WTC11 (cell line): ENCODE data around the gene EEIG1. TPM values are rescaled to one million over a fixed set of nuclear protein-coding genes. Genes with fewer than 3 reads are reported as not detected.
A peak's percentile ranks its signal among the peaks of the same experiment; 100 is the strongest.

Source experiments
- ATAC-seq: fragments of 200-7000 bp; cut with Tn5 transposase; 2 replicates; pipeline ENCODE4 v1.10.0; 2021; ENCODE audit warnings: mild to moderate bottlenecking, moderate library complexity
- CTCF ChIA-PET: fragments of 300-600 bp; sonication (Branson Sonifier 250); formaldehyde crosslinking; loops from one replicate; lab custom pipeline; 2021; ENCODE audit warnings: antibody characterized with exemption; lab: Charles Lee
- POLR2A ChIA-PET: fragments of 350-600 bp; sonication (Branson Sonifier 250); formaldehyde crosslinking; loops from one replicate; lab custom pipeline; 2021; ENCODE audit warnings: antibody characterized with exemption; lab: Charles Lee
- DNase-seq: peaks from one replicate; pipeline ENCODE4 v3.0.0; 2021; ENCODE audit warnings: low spot score
- H3K27ac Mint-ChIP-seq: 2 replicates; pipeline ENCODE4 v1.8.0; 2021; ENCODE audit warnings: mixed read lengths
- H3K27me3 Mint-ChIP-seq: 2 replicates; pipeline ENCODE4 v1.8.0; 2021; ENCODE audit warnings: low read depth, mild to moderate bottlenecking, moderate library complexity, mixed read lengths
- H3K36me3 Mint-ChIP-seq: 2 replicates; pipeline ENCODE4 v1.8.0; 2021; ENCODE audit warnings: mixed read lengths
- H3K4me1 Mint-ChIP-seq: 2 replicates; pipeline ENCODE4 v1.8.0; 2022; ENCODE audit warnings: mixed read lengths
- H3K4me3 Mint-ChIP-seq: 2 replicates; pipeline ENCODE4 v1.8.0; 2021; ENCODE audit warnings: mild to moderate bottlenecking, moderate library complexity, mixed read lengths
- H3K9me3 Mint-ChIP-seq: 2 replicates; pipeline ENCODE4 v1.8.0; 2021; ENCODE audit warnings: mixed read lengths
- AFF4 ChIP-seq: sonication (generic); formaldehyde crosslinking; IDR thresholded peaks from 2 replicates; pipeline ENCODE4 v1.8.1; 2023; ENCODE audit warnings: mild to moderate bottlenecking, missing genetic modification reagents, borderline replicate concordance
- ELF4 ChIP-seq: sonication (generic); formaldehyde crosslinking; IDR thresholded peaks from 2 replicates; pipeline ENCODE4 v1.8.1; 2022; ENCODE audit warnings: low read depth, mild to moderate bottlenecking, moderate library complexity, missing genetic modification reagents
- EMX1 ChIP-seq: fragments of 250-450 bp; sonication (Bioruptor Pico); IDR thresholded peaks from 2 replicates; pipeline ENCODE4 v1.8.0; 2021; ENCODE audit warnings: mild to moderate bottlenecking
- ERG ChIP-seq: fragments of 250-450 bp; sonication (Bioruptor Pico); IDR thresholded peaks from 2 replicates; pipeline ENCODE4 v1.8.0; 2021; ENCODE audit warnings: mild to moderate bottlenecking
- FOXP4 ChIP-seq: sonication (generic); formaldehyde crosslinking; IDR thresholded peaks from 2 replicates; pipeline ENCODE4 v1.8.0; 2022; ENCODE audit warnings: mild to moderate bottlenecking, missing genetic modification reagents
- GTF2I ChIP-seq: fragments of 250-450 bp; sonication (Bioruptor Pico); conservative IDR thresholded peaks from 2 replicates; pipeline ENCODE4 v1.4.0; 2021; ENCODE audit warnings: mild to moderate bottlenecking
- HMGA2 ChIP-seq: fragments of 250-450 bp; sonication (Bioruptor Pico); IDR thresholded peaks from 2 replicates; pipeline ENCODE4 v1.4.0; 2021; ENCODE audit warnings: mild to moderate bottlenecking, moderate library complexity
- IRF2 ChIP-seq: sonication (generic); formaldehyde crosslinking; IDR thresholded peaks from 2 replicates; pipeline ENCODE4 v1.8.0; 2022; ENCODE audit warnings: low read depth, missing genetic modification reagents, borderline replicate concordance
- KAT7 ChIP-seq: sonication (generic); formaldehyde crosslinking; IDR thresholded peaks from 2 replicates; pipeline ENCODE4 v1.8.1; 2023; ENCODE audit warnings: missing genetic modification reagents, mild to moderate bottlenecking, borderline replicate concordance
- MLX ChIP-seq: sonication (generic); formaldehyde crosslinking; IDR thresholded peaks from 2 replicates; pipeline ENCODE4 v1.8.1; 2023; ENCODE audit warnings: mild to moderate bottlenecking, missing genetic modification reagents, moderate library complexity
- MXD4 ChIP-seq: fragments of 250-450 bp; sonication (Bioruptor Pico); IDR thresholded peaks from 2 replicates; pipeline ENCODE4 v1.8.0; 2021; ENCODE audit warnings: mild to moderate bottlenecking, moderate library complexity, borderline replicate concordance
- NR1H2 ChIP-seq: sonication (generic); formaldehyde crosslinking; IDR thresholded peaks from 2 replicates; pipeline ENCODE4 v1.9.0; 2021; ENCODE audit warnings: mild to moderate bottlenecking, moderate library complexity, missing genetic modification reagents
- PRDM15 ChIP-seq: sonication (generic); formaldehyde crosslinking; IDR thresholded peaks from 2 replicates; pipeline ENCODE4 v1.8.0; 2022; ENCODE audit warnings: missing genetic modification reagents
- PREB ChIP-seq: sonication (generic); formaldehyde crosslinking; IDR thresholded peaks from 2 replicates; pipeline ENCODE4 v1.8.1; 2022; ENCODE audit warnings: mild to moderate bottlenecking, missing genetic modification reagents, moderate library complexity, borderline replicate concordance
- SOX15 ChIP-seq: fragments of 250-450 bp; sonication (Bioruptor Pico); IDR thresholded peaks from 2 replicates; pipeline ENCODE4 v1.9.0; 2021; ENCODE audit warnings: mild to moderate bottlenecking
- STAT6 ChIP-seq: sonication (generic); formaldehyde crosslinking; conservative IDR thresholded peaks from 2 replicates; pipeline ENCODE4 v1.8.1; 2023; ENCODE audit warnings: mild to moderate bottlenecking, low read depth, missing genetic modification reagents, moderate library complexity
- TEAD1 ChIP-seq: sonication (generic); formaldehyde crosslinking; IDR thresholded peaks from 2 replicates; pipeline ENCODE4 v1.8.0; 2022; ENCODE audit warnings: mild to moderate bottlenecking, missing genetic modification reagents
- ZNF423 ChIP-seq: fragments of 250-450 bp; sonication (Bioruptor Pico); IDR thresholded peaks from 2 replicates; pipeline ENCODE4 v2.1.2; 2022; ENCODE audit warnings: mild to moderate bottlenecking, moderate library complexity
- total RNA-seq: library from RNA; stranded (reverse); gene quantifications from 3 replicates; pipeline ENCODE4 v1.2.3, GENCODE V29; 2021

EEIG1 gene
- total RNA-seq, 1 experiment from 2014 or later, result 66.4 TPM

GRCh38 chr9:127959841-127960409 is 20.9 kb downstream of the EEIG1 start:
- H3K27me3 Mint-ChIP-seq, result no peaks in the 10 kb centered on the region
- H3K36me3 Mint-ChIP-seq, result no peaks in the 10 kb centered on the region
- peak overlapping the region; percentile 85 for H3K27ac Mint-ChIP-seq
- ChIA-PET POLR2A (interaction anchor here (1.3 kb wide), 1 partner anchor 18 kb away, joined by 6 read pairs; no protein-coding TSS in a partner anchor), CTCF (interaction anchor here (1.0 to 3.6 kb wide), 7 partner anchors 8 to 157 kb away, joined by 3 to 43 read pairs (median 4); no protein-coding TSS in a partner anchor)
- no peak overlapping the region for H3K4me3 Mint-ChIP-seq
- no peak for ATAC-seq
- no peak for DNase-seq
- TF ChIP-seq ELF4 (CRISPR knock-in tag), result no peak
- no peak for TF ChIP-seq MLX (CRISPR knock-in tag)
- TF ChIP-seq FOXP4 (CRISPR knock-in tag), result no peak
- no peak for TF ChIP-seq AFF4 (CRISPR knock-in tag)
- no peak for TF ChIP-seq IRF2 (CRISPR knock-in tag)
- TF ChIP-seq PRDM15 (CRISPR knock-in tag), result no peak
- TF ChIP-seq PREB, result no peak
- no peak for TF ChIP-seq MXD4 (CRISPR knock-in tag)
- no peak for TF ChIP-seq EMX1 (CRISPR knock-in tag)
- no peak for TF ChIP-seq NR1H2 (CRISPR knock-in tag)
- TF ChIP-seq STAT6 (CRISPR knock-in tag), result no peak
- no peak for TF ChIP-seq GTF2I (CRISPR knock-in tag)
- TF ChIP-seq SOX15 (CRISPR knock-in tag), result no peak
- TF ChIP-seq HMGA2 (CRISPR knock-in tag), result no peak
- TF ChIP-seq TEAD1, result no peak
- TF ChIP-seq KAT7 (CRISPR knock-in tag), result no peak
- no peak for TF ChIP-seq ZNF423 (CRISPR knock-in tag)
- TF ChIP-seq ERG, result no peak
- TF ChIP-seq, all 79 proteins: peak for 0
- H3K4me1 Mint-ChIP-seq, result peaks cover 53% of the 10 kb centered on the region
- H3K9me3 Mint-ChIP-seq, result peaks cover 4% of the 10 kb centered on the region; the same call in 1 of the 2 replicates
